ENCODE results near the gene SLC6A1.

Gene SLC6A1

GRCh38 chr3:10974746-10975375, 17.7 kb upstream of the SLC6A1 start:
- H3K36me3 ChIP-seq (ENCODE audit: low read depth), result no peaks in the 10 kb centered on the region
- no peaks in the 10 kb centered on the region for H3K9me3 ChIP-seq (ENCODE audit: severe bottlenecking)
- no peaks in the 10 kb centered on the region for H3K4me1 ChIP-seq (ENCODE audit: insufficient read depth, poor library complexity, severe bottlenecking)
- ATAC-seq (ENCODE audit: low read depth) (no peak), DNase-seq (ENCODE audit: low spot score) (no peak)
- no peak overlapping the region for H3K4me3 ChIP-seq (ENCODE audit: severe bottlenecking)
- no peak overlapping the region for H3K27ac ChIP-seq (ENCODE audit: poor library complexity, severe bottlenecking)
- H3K27me3 ChIP-seq (ENCODE audit: insufficient read depth, poor library complexity, severe bottlenecking), result no peaks in the 10 kb centered on the region
- no peak for TF ChIP-seq CTCF (IDR thresholded peaks at IDR 0.05; ENCODE audit: poor library complexity, severe bottlenecking)

GRCh38 chr3:10975695-10976234, 16.8 kb upstream of the SLC6A1 start:
- DNase-seq (ENCODE audit: low spot score), result no peak
- H3K27ac ChIP-seq (ENCODE audit: poor library complexity, severe bottlenecking), result no peak overlapping the region
- no peaks in the 10 kb centered on the region for H3K4me1 ChIP-seq (ENCODE audit: insufficient read depth, poor library complexity, severe bottlenecking)
- H3K27me3 ChIP-seq (ENCODE audit: insufficient read depth, poor library complexity, severe bottlenecking), result peaks cover under 1% of the 10 kb centered on the region
- H3K36me3 ChIP-seq (ENCODE audit: low read depth), result no peaks in the 10 kb centered on the region
- ATAC-seq (ENCODE audit: low read depth), result no peak
- no peak for TF ChIP-seq CTCF (IDR thresholded peaks at IDR 0.05; ENCODE audit: poor library complexity, severe bottlenecking)
- H3K9me3 ChIP-seq (ENCODE audit: severe bottlenecking), result no peaks in the 10 kb centered on the region
- no peak overlapping the region for H3K4me3 ChIP-seq (ENCODE audit: severe bottlenecking)

GRCh38 chr3:10976770-10977169, 15.8 kb upstream of the SLC6A1 start:
- Histone ChIP-seq H3K9me3 (ENCODE audit: severe bottlenecking) (no peaks in the 10 kb centered on the region), H3K27me3 (ENCODE audit: insufficient read depth, poor library complexity, severe bottlenecking) (peaks cover 10% of the 10 kb centered on the region), H3K4me1 (ENCODE audit: insufficient read depth, poor library complexity, severe bottlenecking) (no peaks in the 10 kb centered on the region), H3K36me3 (ENCODE audit: low read depth) (no peaks in the 10 kb centered on the region), H3K4me3 (ENCODE audit: severe bottlenecking) (no peak overlapping the region), H3K27ac (ENCODE audit: poor library complexity, severe bottlenecking) (no peak overlapping the region)
- ATAC-seq (ENCODE audit: low read depth) (no peak), DNase-seq (ENCODE audit: low spot score) (no peak)
- no peak for TF ChIP-seq CTCF (IDR thresholded peaks at IDR 0.05; ENCODE audit: poor library complexity, severe bottlenecking)

- no peak for TF ChIP-seq CTCF (IDR thresholded peaks at IDR 0.05; ENCODE audit: poor library complexity, severe bottlenecking)
- H3K4me1 ChIP-seq (ENCODE audit: insufficient read depth, poor library complexity, severe bottlenecking), result peaks cover under 1% of the 10 kb centered on the region
- H3K36me3 ChIP-seq (ENCODE audit: low read depth), result no peaks in the 10 kb centered on the region
- no peaks in the 10 kb centered on the region for H3K9me3 ChIP-seq (ENCODE audit: severe bottlenecking)
- no peak overlapping the region for H3K27ac ChIP-seq (ENCODE audit: poor library complexity, severe bottlenecking)
- ATAC-seq (ENCODE audit: low read depth) (no peak), DNase-seq (ENCODE audit: low spot score) (no peak)
- no peak overlapping the region for H3K4me3 ChIP-seq (ENCODE audit: severe bottlenecking)
- H3K27me3 ChIP-seq (ENCODE audit: insufficient read depth, poor library complexity, severe bottlenecking), result peaks cover 13% of the 10 kb centered on the region
Observed at GRCh38 chr3:10977892-10978510, 14.5 kb upstream of the SLC6A1 start.

- Histone ChIP-seq H3K27ac (ENCODE audit: poor library complexity, severe bottlenecking) (no peak overlapping the region), H3K27me3 (ENCODE audit: insufficient read depth, poor library complexity, severe bottlenecking) (peaks cover 13% of the 10 kb centered on the region), H3K36me3 (ENCODE audit: low read depth) (no peaks in the 10 kb centered on the region), H3K4me1 (ENCODE audit: insufficient read depth, poor library complexity, severe bottlenecking) (peaks cover 2% of the 10 kb centered on the region), H3K4me3 (ENCODE audit: severe bottlenecking) (no peak overlapping the region), H3K9me3 (ENCODE audit: severe bottlenecking) (no peaks in the 10 kb centered on the region)
- no peak for TF ChIP-seq CTCF (IDR thresholded peaks at IDR 0.05; ENCODE audit: poor library complexity, severe bottlenecking)
- DNase-seq (ENCODE audit: low spot score) (no peak), ATAC-seq (ENCODE audit: low read depth) (no peak)
Observed at GRCh38 chr3:10978956-10979355, 13.6 kb upstream of the SLC6A1 start.

Measured in RWPE2 (cell line).